ENCODE data around the gene CYP27C1. TPM values are rescaled to one million over a fixed set of nuclear protein-coding genes. Genes with fewer than 3 reads are reported as not detected.

The CYP27C1 gene
- total RNA-seq, 1 donor from 2014 or later: 10.2 TPM

DNA sequence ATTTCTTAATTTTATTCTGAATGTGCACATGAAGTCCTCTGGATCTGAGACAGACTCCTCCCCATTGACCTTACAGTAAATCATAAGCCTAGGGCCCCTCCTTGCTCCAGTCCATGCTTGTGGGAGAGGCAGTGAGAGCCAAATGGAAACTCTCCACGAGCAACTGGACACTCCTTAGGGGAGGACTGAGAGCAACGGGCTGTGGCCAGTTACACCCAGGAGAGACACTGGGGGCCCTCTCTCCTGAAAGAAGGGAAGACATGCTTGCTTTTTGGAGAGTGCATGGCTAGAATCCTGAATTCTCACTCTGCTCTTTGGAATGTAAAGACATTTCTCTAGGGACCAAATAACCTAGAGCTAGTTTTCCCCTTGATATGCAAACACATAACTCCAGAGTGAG, 64.2 kb downstream of the CYP27C1 start:
- no peak for DNase-seq (ENCODE audit: low read depth, low spot score)
- Mint-ChIP-seq H3K4me3 (no peak overlapping the region), H3K9me3 (no peaks in the 10 kb centered on the region)

DNA sequence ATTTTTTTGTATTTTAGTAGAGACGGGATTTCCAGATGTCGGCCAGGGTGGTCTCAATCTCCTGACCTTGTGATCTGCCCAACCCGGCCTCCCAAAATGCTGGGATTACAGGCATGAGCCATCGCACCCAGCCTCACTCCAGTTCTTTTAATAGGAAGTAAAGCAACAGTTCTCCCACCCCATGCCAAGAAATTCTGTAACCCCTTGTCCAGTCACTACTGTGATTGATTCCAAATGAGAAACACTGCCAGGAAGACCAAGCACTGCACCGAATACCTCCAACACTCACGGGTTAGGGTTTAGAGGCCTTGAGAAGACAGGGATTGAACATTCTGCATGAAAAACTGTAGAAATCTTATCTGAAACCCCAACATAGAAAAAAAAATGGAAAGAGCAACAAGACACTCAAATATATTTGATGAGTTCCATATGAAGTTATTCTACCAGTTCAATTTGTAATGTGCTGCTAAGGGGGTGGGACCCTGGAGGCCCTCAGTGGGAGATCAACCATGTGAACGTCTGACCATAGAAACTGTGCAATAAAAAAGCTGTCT, 65.0 kb downstream of the CYP27C1 start:
- H3K4me1 Mint-ChIP-seq: peaks cover 17% of the 10 kb centered on the region
- no peak for TF ChIP-seq CTCF (conservative IDR thresholded peaks at IDR 0.05)
- no peak overlapping the region for H3K4me3 Mint-ChIP-seq
- H3K27ac Mint-ChIP-seq (ENCODE audit: unreplicated experiment): no peak overlapping the region
- H3K36me3 Mint-ChIP-seq (ENCODE audit: low read depth): no peaks in the 10 kb centered on the region
- DNase-seq (ENCODE audit: low read depth, low spot score): no peak
- H3K27me3 Mint-ChIP-seq (ENCODE audit: low read depth): no peaks in the 10 kb centered on the region
- peaks cover under 1% of the 10 kb centered on the region for H3K9me3 Mint-ChIP-seq

More for the DNA sequence above, 64.2 kb downstream of the CYP27C1 start:
- Mint-ChIP-seq H3K4me1 (peaks cover 17% of the 10 kb centered on the region), H3K36me3 (ENCODE audit: low read depth) (no peaks in the 10 kb centered on the region), H3K27me3 (ENCODE audit: low read depth) (no peaks in the 10 kb centered on the region), H3K27ac (ENCODE audit: unreplicated experiment) (no peak overlapping the region)
- no peak for TF ChIP-seq CTCF (conservative IDR thresholded peaks at IDR 0.05)

DNA sequence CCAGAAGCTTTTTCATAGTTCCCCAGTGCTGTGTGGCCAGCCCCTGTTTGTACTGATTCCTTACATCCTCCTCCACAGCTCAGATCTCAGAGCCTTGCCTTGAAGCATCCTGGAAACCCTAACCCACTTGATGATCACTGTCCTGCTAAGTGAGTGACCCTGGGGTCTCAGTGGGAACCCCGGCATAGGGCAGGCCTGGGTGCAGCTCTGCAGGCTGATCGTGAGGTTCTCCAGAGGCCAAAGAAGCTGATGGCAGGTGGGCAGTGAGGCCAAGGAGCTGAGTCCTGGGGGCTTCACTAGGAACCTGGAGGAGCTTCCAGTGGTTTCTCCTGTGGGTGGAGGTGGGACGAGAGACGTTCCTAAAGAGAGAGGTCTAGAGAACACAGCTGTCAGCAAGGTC, 65.7 kb downstream of the CYP27C1 start:
- DNase-seq (ENCODE audit: low read depth, low spot score): no peak
- no peak overlapping the region for H3K27ac Mint-ChIP-seq (ENCODE audit: unreplicated experiment)
- peaks cover 2% of the 10 kb centered on the region for H3K9me3 Mint-ChIP-seq
- H3K27me3 Mint-ChIP-seq (ENCODE audit: low read depth): no peaks in the 10 kb centered on the region
- no peak for TF ChIP-seq CTCF (conservative IDR thresholded peaks at IDR 0.05)
- no peak overlapping the region for H3K4me3 Mint-ChIP-seq
- H3K36me3 Mint-ChIP-seq (ENCODE audit: low read depth): no peaks in the 10 kb centered on the region
- H3K4me1 Mint-ChIP-seq: peaks cover 17% of the 10 kb centered on the region

GRCh38 chr2:127153691-127154158, 66.4 kb downstream of the CYP27C1 start:
- no peak for TF ChIP-seq CTCF (conservative IDR thresholded peaks at IDR 0.05)
- H3K27me3 Mint-ChIP-seq (ENCODE audit: low read depth): no peaks in the 10 kb centered on the region
- peaks cover 13% of the 10 kb centered on the region for H3K4me1 Mint-ChIP-seq
- no peak overlapping the region for H3K27ac Mint-ChIP-seq (ENCODE audit: unreplicated experiment)
- H3K4me3 Mint-ChIP-seq: no peak overlapping the region
- H3K36me3 Mint-ChIP-seq (ENCODE audit: low read depth): no peaks in the 10 kb centered on the region
- DNase-seq (ENCODE audit: low read depth, low spot score): no peak
- peaks cover 2% of the 10 kb centered on the region for H3K9me3 Mint-ChIP-seq

DNA sequence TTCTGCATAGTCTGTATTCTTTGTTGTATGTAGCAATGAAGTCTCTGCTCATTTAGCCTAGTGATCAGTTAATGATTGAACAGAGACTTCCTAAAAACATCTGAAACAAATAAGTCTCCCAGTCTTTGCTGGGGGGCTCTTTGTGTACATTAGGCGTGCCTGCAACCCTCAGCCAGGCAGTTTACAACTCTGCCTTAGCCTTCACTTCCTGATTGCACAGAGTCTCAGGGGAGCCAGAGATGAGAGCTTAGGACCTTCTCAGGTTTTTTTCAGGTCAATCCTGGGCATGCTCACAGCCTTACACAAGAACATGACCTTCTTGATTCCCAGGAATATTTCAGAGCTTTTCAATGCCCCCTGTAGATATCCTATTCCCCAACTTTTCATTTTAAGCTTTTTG, 69.1 kb downstream of the CYP27C1 start:
- H3K4me3 Mint-ChIP-seq: no peak overlapping the region
- peaks cover 12% of the 10 kb centered on the region for H3K4me1 Mint-ChIP-seq
- H3K27me3 Mint-ChIP-seq (ENCODE audit: low read depth): no peaks in the 10 kb centered on the region
- no peak for TF ChIP-seq CTCF (conservative IDR thresholded peaks at IDR 0.05)
- no peak for DNase-seq (ENCODE audit: low read depth, low spot score)
- peaks cover 2% of the 10 kb centered on the region for H3K9me3 Mint-ChIP-seq
- no peak overlapping the region for H3K27ac Mint-ChIP-seq (ENCODE audit: unreplicated experiment)
- no peaks in the 10 kb centered on the region for H3K36me3 Mint-ChIP-seq (ENCODE audit: low read depth)
